ENCODE results near the gene CACNA1G.
A peak's percentile ranks its signal among the peaks of the same experiment; 100 is the strongest.

CACNA1G gene

GRCh38 chr17:50651661-50652060 is 91.1 kb downstream of the CACNA1G start:
- DNase-seq (ENCODE audit: low read depth), result no peak

GRCh38 chr17:50653738-50654137 is 93.2 kb downstream of the CACNA1G start:
- no peak for DNase-seq (ENCODE audit: low read depth)

GRCh38 chr17:50656509-50656908 is 96.0 kb downstream of the CACNA1G start:
- DNase-seq (ENCODE audit: low read depth), result no peak

GRCh38 chr17:50657054-50657453 is 96.5 kb downstream of the CACNA1G start:
- DNase-seq (ENCODE audit: low read depth), result no peak

- no peak for DNase-seq (ENCODE audit: low read depth)
Observed at GRCh38 chr17:50657627-50658026, 97.1 kb downstream of the CACNA1G start.

- no peak for DNase-seq (ENCODE audit: low read depth)
Observed at GRCh38 chr17:50658616-50659015, 98.1 kb downstream of the CACNA1G start.

- DNase-seq (ENCODE audit: low read depth), result no peak
Observed at GRCh38 chr17:50659179-50659578, 98.7 kb downstream of the CACNA1G start.

GRCh38 chr17:50660042-50660886 is 99.7 kb downstream of the CACNA1G start:
- no peak for DNase-seq (ENCODE audit: low read depth)

GRCh38 chr17:50660887-50661345 is 100.4 kb downstream of the CACNA1G start:
- no peak for DNase-seq (ENCODE audit: low read depth)

- no peak for DNase-seq (ENCODE audit: low read depth)
Observed at GRCh38 chr17:50661348-50661747, 100.8 kb downstream of the CACNA1G start.

- peak; percentile 9 for DNase-seq (ENCODE audit: low read depth)
Observed at GRCh38 chr17:50661795-50662391, 101.4 kb downstream of the CACNA1G start.

- no peak for DNase-seq (ENCODE audit: low read depth)
Observed at GRCh38 chr17:50662632-50663225, 102.2 kb downstream of the CACNA1G start.

GRCh38 chr17:50663812-50664374 is 103.4 kb downstream of the CACNA1G start:
- no peak for DNase-seq (ENCODE audit: low read depth)

GRCh38 chr17:50664788-50665458 is 104.4 kb downstream of the CACNA1G start:
- DNase-seq (ENCODE audit: low read depth), result no peak

- no peak for DNase-seq (ENCODE audit: low read depth)
Observed at GRCh38 chr17:50665838-50666237, 105.3 kb downstream of the CACNA1G start.

- DNase-seq (ENCODE audit: low read depth), result no peak
Observed at GRCh38 chr17:50666316-50666715, 105.8 kb downstream of the CACNA1G start.

GRCh38 chr17:50667259-50668024 is 106.9 kb downstream of the CACNA1G start:
- DNase-seq (ENCODE audit: low read depth), result no peak

GRCh38 chr17:50668025-50668837 is 107.7 kb downstream of the CACNA1G start:
- no peak for DNase-seq (ENCODE audit: low read depth)

- no peak for DNase-seq (ENCODE audit: low read depth)
Observed at GRCh38 chr17:50668838-50669581, 108.5 kb downstream of the CACNA1G start.

GRCh38 chr17:50672071-50672470 is 111.6 kb downstream of the CACNA1G start:
- no peak for DNase-seq (ENCODE audit: low read depth)
